H9 (cell line): ENCODE results near the gene LRP3. TPM values are rescaled to one million over a fixed set of nuclear protein-coding genes. Genes with fewer than 3 reads are reported as not detected.

Source experiments
- DNase-seq: peaks from one replicate; pipeline ENCODE4 v3.0.0-alpha.2; 2017
- H2AFZ ChIP-seq: one replicate; pipeline ENCODE4 v1.6.1; 2013; ENCODE audit warnings: mild to moderate bottlenecking, low read length, control low read depth, moderate library complexity
- H2AK5ac ChIP-seq: 2 replicates; pipeline ENCODE4 v1.6.1; 2013; ENCODE audit warnings: low read length, control low read depth, mixed read lengths; ENCODE audit not compliant: insufficient read length
- H2BK120ac ChIP-seq: one replicate; pipeline ENCODE4 v1.6.1; 2013; ENCODE audit warnings: low read depth, mild to moderate bottlenecking, low read length, control low read depth, inconsistent platforms; ENCODE audit not compliant: poor library complexity, severe bottlenecking
- H2BK12ac ChIP-seq: 2 replicates; pipeline ENCODE4 v1.6.1; 2013; ENCODE audit warnings: low read length, control low read depth, mixed read lengths, low read depth; ENCODE audit not compliant: insufficient read length
- H2BK15ac ChIP-seq: 2 replicates; pipeline ENCODE4 v1.6.1; 2013; ENCODE audit warnings: low read depth, low read length, control low read depth
- H2BK20ac ChIP-seq: one replicate; pipeline ENCODE4 v1.6.1; 2013; ENCODE audit warnings: low read depth, mild to moderate bottlenecking, low read length, control low read depth, inconsistent platforms; ENCODE audit not compliant: poor library complexity, severe bottlenecking
- H2BK5ac ChIP-seq: 2 replicates; pipeline ENCODE4 v1.6.1; 2013; ENCODE audit warnings: low read length, control low read depth, mixed read lengths; ENCODE audit not compliant: insufficient read length
- H3K14ac ChIP-seq: 2 replicates; pipeline ENCODE4 v1.6.1; 2013; ENCODE audit warnings: low read length, control low read depth; ENCODE audit not compliant: insufficient read depth
- H3K18ac ChIP-seq: 2 replicates; pipeline ENCODE4 v1.6.1; 2013; ENCODE audit warnings: low read depth, mild to moderate bottlenecking, mixed read lengths, low read length, control low read depth; ENCODE audit not compliant: insufficient read length
- H3K23ac ChIP-seq: 2 replicates; pipeline ENCODE4 v1.6.1; 2013; ENCODE audit warnings: low read length, control low read depth, mixed read lengths, low read depth; ENCODE audit not compliant: insufficient read length
- H3K23me2 ChIP-seq: 2 replicates; pipeline ENCODE4 v1.6.1; 2013; ENCODE audit warnings: low read depth, mild to moderate bottlenecking, mixed read lengths, low read length, control low read depth; ENCODE audit not compliant: insufficient read length, poor library complexity, severe bottlenecking
- H3K27ac ChIP-seq: 2 replicates; pipeline ENCODE4 v1.5.1; 2013; ENCODE audit warnings: low read length, control low read depth, mixed read lengths, low read depth; ENCODE audit not compliant: insufficient read length
- H3K27me3 ChIP-seq: 2 replicates; pipeline ENCODE4 v1.6.1; 2013; ENCODE audit warnings: low read length, control low read depth, inconsistent platforms; ENCODE audit not compliant: insufficient read depth
- H3K4ac ChIP-seq: 2 replicates; pipeline ENCODE4 v1.6.1; 2013; ENCODE audit warnings: low read depth, mild to moderate bottlenecking, control low read depth, inconsistent platforms, low read length, moderate library complexity
- H3K4me1 ChIP-seq: 2 replicates; pipeline ENCODE4 v1.6.1; 2013; ENCODE audit warnings: low read length, control low read depth, inconsistent platforms; ENCODE audit not compliant: insufficient read depth
- H3K4me2 ChIP-seq: 2 replicates; pipeline ENCODE4 v1.6.1; 2013; ENCODE audit warnings: low read length, control low read depth, mixed read lengths; ENCODE audit not compliant: insufficient read length, insufficient read depth
- H3K56ac ChIP-seq: 2 replicates; pipeline ENCODE4 v1.6.1; 2013; ENCODE audit warnings: low read depth, mild to moderate bottlenecking, mixed read lengths, low read length, control low read depth; ENCODE audit not compliant: insufficient read length
- H3K79me1 ChIP-seq: 2 replicates; pipeline ENCODE4 v1.6.1; 2013; ENCODE audit warnings: low read depth, mild to moderate bottlenecking, moderate library complexity, low read length, control low read depth, inconsistent platforms; ENCODE audit not compliant: insufficient read depth, poor library complexity, severe bottlenecking
- H3K79me2 ChIP-seq: 2 replicates; pipeline ENCODE4 v1.6.1; 2013; ENCODE audit warnings: low read length, control low read depth, inconsistent platforms; ENCODE audit not compliant: insufficient read depth
- H3K9ac ChIP-seq: 2 replicates; pipeline ENCODE4 v1.6.1; 2013; ENCODE audit warnings: low read length, control low read depth, mixed read lengths; ENCODE audit not compliant: insufficient read length; ENCODE audit errors: extremely low read depth
- H3K9me3 ChIP-seq: one replicate; pipeline ENCODE4 v1.6.1; 2013; ENCODE audit warnings: low read depth, low read length, inconsistent platforms; ENCODE audit not compliant: control insufficient read depth
- H3T11ph ChIP-seq: one replicate; pipeline ENCODE4 v1.6.1; 2013; ENCODE audit warnings: mild to moderate bottlenecking, low read length, control low read depth, inconsistent platforms
- H4K20me1 ChIP-seq: one replicate; pipeline ENCODE4 v1.6.1; 2013; ENCODE audit not compliant: control insufficient read depth, insufficient read length, insufficient read depth
- H4K5ac ChIP-seq: 2 replicates; pipeline ENCODE4 v1.6.1; 2013; ENCODE audit warnings: low read depth, mild to moderate bottlenecking, mixed read lengths, low read length, control low read depth; ENCODE audit not compliant: insufficient read length
- H4K8ac ChIP-seq: replicated peaks from 2 replicates; pipeline ENCODE4 v1.6.1; 2013; ENCODE audit warnings: low read length, control low read depth, mixed read lengths, low read depth; ENCODE audit not compliant: insufficient read length
- H4K91ac ChIP-seq: 2 replicates; pipeline ENCODE4 v1.6.1; 2013; ENCODE audit warnings: low read depth, mild to moderate bottlenecking, moderate library complexity, mixed read lengths, low read length, control low read depth; ENCODE audit not compliant: insufficient read length
- H3K27ac Mint-ChIP-seq, 3 experiments: 2 replicates in 2 of 3; 3 replicates in 1 of 3; pipeline ENCODE4 v1.8.0; 2020 to 2021; ENCODE audit warnings: mixed read lengths in 3 of 3, mild to moderate bottlenecking in 1 of 3, moderate library complexity in 1 of 3
- H3K27me3 Mint-ChIP-seq: 2 replicates; pipeline ENCODE4 v1.8.0; 2021; ENCODE audit warnings: low read depth, mild to moderate bottlenecking, moderate library complexity, mixed read lengths
- H3K36me3 Mint-ChIP-seq, 3 experiments: 2 replicates in 2 of 3; 3 replicates in 1 of 3; pipeline ENCODE4 v1.8.0; 2020 to 2021; ENCODE audit warnings: low read depth in 3 of 3, mixed read lengths in 3 of 3; ENCODE audit not compliant: insufficient read depth in 1 of 3
- H3K4me1 Mint-ChIP-seq, 2 experiments: 2 replicates each; pipeline ENCODE4 v1.8.0; 2020; ENCODE audit warnings: mixed read lengths in 2 of 2
- H3K4me3 Mint-ChIP-seq, 2 experiments: 2 replicates in 1 of 2; 3 replicates in 1 of 2; pipeline ENCODE4 v1.8.0; 2020 to 2021; ENCODE audit warnings: mild to moderate bottlenecking in 2 of 2, mixed read lengths in 2 of 2, moderate library complexity in 1 of 2
- H3K9me3 Mint-ChIP-seq, 2 experiments: 2 replicates in 1 of 2; 3 replicates in 1 of 2; pipeline ENCODE4 v1.8.0; 2020; ENCODE audit warnings: mild to moderate bottlenecking in 2 of 2, mixed read lengths in 2 of 2, moderate library complexity in 1 of 2
- WGBS: extraction: QIAGEN DNeasy Blood & Tissue Kit; methylation state at CpG from one replicate; pipeline ENCODE4 v1.1.7; 2013; ENCODE audit warnings: missing lambda C conversion rate, low lambda C conversion rate, mixed read lengths; ENCODE audit not compliant: insufficient read length; ENCODE audit errors: extremely low coverage; 5-methylcytosine and 5-hydroxymethylcytosine counted together
- total RNA-seq: library from RNA; stranded (reverse); gene quantifications from 2 replicates; pipeline ENCODE4 v1.2.1, GENCODE V29; 2021
- TF ChIP-seq, protein P1 (sequence below): fragments of 200-600 bp; sonication (generic); conservative IDR thresholded peaks from 3 replicates; pipeline ENCODE4 v1.8.0; 2021; ENCODE audit warnings: antibody characterized with exemption, mild to moderate bottlenecking

Gene LRP3
- total RNA-seq, 1 experiment from 2014 or later = 29.2 TPM

DNA sequence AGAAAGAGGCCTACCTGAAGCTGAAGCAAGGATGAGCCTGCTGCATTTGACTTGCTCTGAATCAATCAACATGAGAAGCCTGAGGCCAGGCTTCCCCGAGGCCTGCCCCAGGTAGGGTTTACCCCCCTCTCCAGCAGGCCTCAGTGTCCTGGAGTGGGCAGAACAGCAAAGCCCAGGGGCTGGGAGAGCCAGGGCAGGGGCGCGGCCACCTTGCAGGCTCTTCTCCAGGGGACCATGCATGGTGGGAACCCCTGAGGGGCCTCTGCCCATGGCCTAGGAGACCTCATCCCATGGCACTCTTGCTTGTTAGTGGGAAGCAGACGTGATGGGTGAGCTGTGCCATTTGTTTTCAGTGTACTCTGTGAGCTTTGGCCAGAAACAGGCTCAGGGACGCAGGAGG lies 19.9 kb upstream of the LRP3 start:
- H3K27ac Mint-ChIP-seq = no peak overlapping the region
- TF ChIP-seq, protein P1, sequence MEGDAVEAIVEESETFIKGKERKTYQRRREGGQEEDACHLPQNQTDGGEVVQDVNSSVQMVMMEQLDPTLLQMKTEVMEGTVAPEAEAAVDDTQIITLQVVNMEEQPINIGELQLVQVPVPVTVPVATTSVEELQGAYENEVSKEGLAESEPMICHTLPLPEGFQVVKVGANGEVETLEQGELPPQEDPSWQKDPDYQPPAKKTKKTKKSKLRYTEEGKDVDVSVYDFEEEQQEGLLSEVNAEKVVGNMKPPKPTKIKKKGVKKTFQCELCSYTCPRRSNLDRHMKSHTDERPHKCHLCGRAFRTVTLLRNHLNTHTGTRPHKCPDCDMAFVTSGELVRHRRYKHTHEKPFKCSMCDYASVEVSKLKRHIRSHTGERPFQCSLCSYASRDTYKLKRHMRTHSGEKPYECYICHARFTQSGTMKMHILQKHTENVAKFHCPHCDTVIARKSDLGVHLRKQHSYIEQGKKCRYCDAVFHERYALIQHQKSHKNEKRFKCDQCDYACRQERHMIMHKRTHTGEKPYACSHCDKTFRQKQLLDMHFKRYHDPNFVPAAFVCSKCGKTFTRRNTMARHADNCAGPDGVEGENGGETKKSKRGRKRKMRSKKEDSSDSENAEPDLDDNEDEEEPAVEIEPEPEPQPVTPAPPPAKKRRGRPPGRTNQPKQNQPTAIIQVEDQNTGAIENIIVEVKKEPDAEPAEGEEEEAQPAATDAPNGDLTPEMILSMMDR = no peak
- no peak overlapping the region for H3K4me3 Mint-ChIP-seq
- H3K4me1 Mint-ChIP-seq = peaks cover 15 to 21% of the 10 kb centered on the region in 2 experiments
- peaks cover 2 to 9% (median 2%) of the 10 kb centered on the region in 3 experiments; a peak in 4 of 7 replicates for H3K36me3 Mint-ChIP-seq
- no peak overlapping the region for H4K8ac ChIP-seq
- H3K27me3 Mint-ChIP-seq = peaks cover 16% of the 10 kb centered on the region
- H4K91ac ChIP-seq = no peak overlapping the region
- no peak overlapping the region for H2AFZ ChIP-seq
- DNase-seq = no peak
- no peaks in the 10 kb centered on the region for H3K9me3 ChIP-seq
- no peak overlapping the region for H3K18ac ChIP-seq
- no peak overlapping the region for H3K4me2 ChIP-seq
- H3K79me2 ChIP-seq = no peaks in the 10 kb centered on the region
- H3K9me3 Mint-ChIP-seq = peaks cover 2 to 3% of the 10 kb centered on the region in 2 experiments; a peak in 4 of 5 replicates
- no peak overlapping the region for H3K14ac ChIP-seq
- H3K4me1 ChIP-seq = no peaks in the 10 kb centered on the region
- no peak overlapping the region for H3K23ac ChIP-seq
- no peaks in the 10 kb centered on the region for H4K20me1 ChIP-seq
- H2BK20ac ChIP-seq = no peak overlapping the region
- no peak overlapping the region for H3K9ac ChIP-seq
- H3T11ph ChIP-seq = no peak overlapping the region
- no peak overlapping the region for H2BK5ac ChIP-seq
- H3K23me2 ChIP-seq = peaks cover 5% of the 10 kb centered on the region
- H2BK12ac ChIP-seq = no peak overlapping the region
- WGBS = no CpG with 5 or more reads among the region's 5 CpGs
- H3K56ac ChIP-seq = no peak overlapping the region
- H3K27me3 ChIP-seq = no peaks in the 10 kb centered on the region
- H3K4ac ChIP-seq = no peak overlapping the region
- H4K5ac ChIP-seq = no peak overlapping the region
- H3K79me1 ChIP-seq = no peaks in the 10 kb centered on the region
- no peak overlapping the region for H2BK120ac ChIP-seq
- H3K27ac ChIP-seq = no peak overlapping the region
- no peak overlapping the region for H2BK15ac ChIP-seq
- H2AK5ac ChIP-seq = no peak overlapping the region
